ENCODE measurements around the gene MYCBP2.
"Not testable (repeated sequence)": the region's sequence is repeated elsewhere in the genome, so short reads cannot be mapped to it uniquely, and the experiment has no call there.

The MYCBP2 gene

GRCh38 chr13:77038907-77039480 lies 287.9 kb downstream of the MYCBP2 start:
- FAIRE-seq (no peak), DNase-seq (ENCODE audit: low spot score) (no peak)

GRCh38 chr13:77036279-77036678 lies 290.6 kb downstream of the MYCBP2 start:
- FAIRE-seq, result no peak
- no peak for DNase-seq (ENCODE audit: low spot score)

- FAIRE-seq (no peak), DNase-seq (ENCODE audit: low spot score) (no peak)
Observed at GRCh38 chr13:77034881-77035280, 292.0 kb downstream of the MYCBP2 start.

- no peak for FAIRE-seq
- no peak for DNase-seq (ENCODE audit: low spot score)
Observed at GRCh38 chr13:77033717-77034302, 293.1 kb downstream of the MYCBP2 start.

- FAIRE-seq, result no peak
Observed at GRCh38 chr13:77031656-77032243, 295.1 kb downstream of the MYCBP2 start.

GRCh38 chr13:77029436-77029835 lies 297.5 kb downstream of the MYCBP2 start:
- no peak for FAIRE-seq
- no peak for DNase-seq (ENCODE audit: low spot score)

More at GRCh38 chr13:77031656-77032243, 295.1 kb downstream of the MYCBP2 start:
- DNase-seq (ENCODE audit: low spot score), result no peak

GRCh38 chr13:77028202-77028601 lies 298.7 kb downstream of the MYCBP2 start:
- DNase-seq (ENCODE audit: low spot score) (no peak), FAIRE-seq (no peak)

- FAIRE-seq (no peak), DNase-seq (ENCODE audit: low spot score) (peak; percentile 86)
Observed at GRCh38 chr13:77026861-77027621, 299.9 kb downstream of the MYCBP2 start, which contains the start of gene FBXL3. TSS of gene FBXL3 (minus strand) at chr13:77027159. CDS start at chr13:77021860, 5,299 bp downstream.

GRCh38 chr13:77026255-77026860 lies 300.5 kb downstream of the MYCBP2 start:
- no peak for FAIRE-seq
- peak; percentile 40 for DNase-seq (ENCODE audit: low spot score)

- FAIRE-seq, result no peak
Observed at GRCh38 chr13:77022341-77022740, 304.6 kb downstream of the MYCBP2 start.

GRCh38 chr13:77019756-77020155 lies 307.1 kb downstream of the MYCBP2 start:
- DNase-seq (ENCODE audit: low spot score) (no peak), FAIRE-seq (no peak)

More at GRCh38 chr13:77022341-77022740, 304.6 kb downstream of the MYCBP2 start:
- no peak for DNase-seq (ENCODE audit: low spot score)

GRCh38 chr13:77016888-77017623 lies 309.8 kb downstream of the MYCBP2 start:
- DNase-seq (ENCODE audit: low spot score) (no peak), FAIRE-seq (no peak)

- FAIRE-seq (no peak), DNase-seq (ENCODE audit: low spot score) (no peak)
Observed at GRCh38 chr13:77016251-77016812, 310.6 kb downstream of the MYCBP2 start.

- DNase-seq (ENCODE audit: low spot score) (no peak), FAIRE-seq (no peak)
Observed at GRCh38 chr13:77014906-77015685, 311.8 kb downstream of the MYCBP2 start.

- FAIRE-seq, result no peak
- no peak for DNase-seq (ENCODE audit: low spot score)
Observed at GRCh38 chr13:77013853-77014542, 312.9 kb downstream of the MYCBP2 start.

- DNase-seq (ENCODE audit: low spot score); FAIRE-seq: not testable (repeated sequence)
Observed at GRCh38 chr13:77009719-77010118, 317.2 kb downstream of the MYCBP2 start.

GRCh38 chr13:77009011-77009410 lies 317.9 kb downstream of the MYCBP2 start:
- no peak for DNase-seq (ENCODE audit: low spot score)
- no peak for FAIRE-seq

- not testable (repeated sequence) for FAIRE-seq; DNase-seq (ENCODE audit: low spot score)
Observed at GRCh38 chr13:77008337-77008736, 318.6 kb downstream of the MYCBP2 start.

- peak; percentile 18 for DNase-seq (ENCODE audit: low spot score)
- FAIRE-seq, result no peak
Observed at GRCh38 chr13:77002590-77003190, 324.2 kb downstream of the MYCBP2 start.

Measured in RCC 7860 (cell line).